ENCODE data around the gene DRC1. TPM values are rescaled to one million over a fixed set of nuclear protein-coding genes. Genes with fewer than 3 reads are reported as not detected.

DRC1 gene
- total RNA-seq (2022; extraction: Qiagen RNA extraction; ENCODE audit: low read depth) = 0.11 to 0.21 TPM (median 0.18 TPM) in 4 of 5 replicates, not detected in the other

DNA sequence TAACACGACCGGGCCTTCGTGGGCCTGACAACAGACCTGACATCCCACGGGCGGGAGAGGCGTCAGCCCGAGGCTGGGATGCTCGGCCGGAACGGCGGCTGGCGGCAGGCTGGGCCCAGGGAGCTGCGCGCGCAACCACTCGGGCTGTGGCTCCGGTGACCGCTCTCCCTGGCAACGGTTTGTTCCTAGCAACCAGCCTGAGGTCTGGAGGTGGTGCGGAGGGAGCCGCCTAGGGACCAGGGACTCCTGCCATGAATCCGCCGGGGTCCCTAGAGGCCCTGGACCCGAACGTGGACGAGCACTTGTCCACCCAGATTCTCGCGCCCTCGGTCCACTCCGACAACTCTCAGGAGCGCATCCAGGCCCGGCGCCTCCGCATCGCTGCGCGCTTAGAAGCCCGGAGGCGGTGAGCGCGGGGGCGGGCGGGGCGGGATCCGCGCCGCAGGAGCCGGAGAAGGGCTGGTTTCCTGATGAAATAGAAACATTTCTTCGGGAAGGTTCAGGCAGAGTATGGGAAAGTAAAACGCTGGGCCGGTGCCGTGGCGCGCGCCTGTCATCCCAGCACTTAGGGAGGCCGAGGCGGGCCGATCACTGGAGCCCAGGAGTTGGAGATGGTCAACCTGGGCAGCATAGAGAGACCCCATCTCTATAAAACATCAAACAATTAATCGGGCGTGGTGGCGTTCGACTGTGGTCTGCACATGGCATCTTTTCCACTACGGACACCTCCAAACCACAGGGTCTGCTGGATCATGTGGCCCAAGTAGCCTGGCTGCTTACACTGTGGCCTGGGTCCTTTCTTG lies at the start of gene DRC1:
TSS of gene DRC1 (plus strand) at position 182 of the 803 bp plus-strand sequence. CDS start at position 252, 70 bp downstream.

DNA sequence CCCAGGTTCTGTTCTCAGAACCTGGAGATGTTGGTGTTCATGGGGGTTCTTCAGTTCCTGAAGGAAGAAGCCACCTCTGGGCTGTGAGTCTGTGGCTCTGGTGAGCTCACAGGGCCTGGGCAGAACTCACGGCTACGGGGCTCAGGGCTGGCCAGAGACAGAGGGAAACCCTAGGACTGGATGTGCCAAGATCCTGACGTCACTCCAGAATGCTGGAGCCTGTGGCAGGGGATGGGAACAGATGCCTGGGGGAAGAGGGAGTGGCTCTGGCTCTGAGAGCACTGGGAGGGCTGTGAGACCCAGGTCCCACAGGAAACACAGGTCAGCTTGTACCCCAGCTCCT lies 76.2 kb downstream of the DRC1 start, which contains the start of gene OTOF:
TSS of gene OTOF (minus strand) at position 214 of the 343 bp plus-strand sequence.

Other genes with a start within 250 kb of the DRC1 start
- gene GAREM2, start 228.8 kb upstream of the DRC1 start, total RNA-seq (2022; extraction: Qiagen RNA extraction; ENCODE audit: low read depth) = 5.6 to 10.3 TPM (median 7.7 TPM) in 5 replicates
- gene HADHA, start 157.3 kb upstream of the DRC1 start, total RNA-seq (2022; extraction: Qiagen RNA extraction; ENCODE audit: low read depth) = 118 to 142 TPM (median 126 TPM) in 5 replicates
- gene HADHB, start 157.0 kb upstream of the DRC1 start, total RNA-seq (2022; extraction: Qiagen RNA extraction; ENCODE audit: low read depth) = 85.7 to 105 TPM (median 99.1 TPM) in 5 replicates
- 10.6 to 23.0 TPM (median 16.8 TPM) in 5 replicates for gene SELENOI, start 55.8 kb upstream of the DRC1 start, total RNA-seq (2022; extraction: Qiagen RNA extraction; ENCODE audit: low read depth)
- 0.10 to 0.52 TPM in 2 of 5 replicates, not detected in the others for gene ADGRF3, start 55.1 kb upstream of the DRC1 start, total RNA-seq (2022; extraction: Qiagen RNA extraction; ENCODE audit: low read depth)
- gene OTOF, start 76.2 kb downstream of the DRC1 start, total RNA-seq (2022; extraction: Qiagen RNA extraction; ENCODE audit: low read depth) = 0.06 to 0.21 TPM (median 0.07 TPM) in 5 replicates
- 0.44 to 0.93 TPM (median 0.52 TPM) in 3 of 5 replicates, not detected in the others for gene CIB4, start 239.4 kb downstream of the DRC1 start, total RNA-seq (2022; extraction: Qiagen RNA extraction; ENCODE audit: low read depth)